GM18870 (cell line): Measurements from ENCODE around the gene KDM3A.

Source experiments
- ATAC-seq: cut with Tn5 transposase; IDR thresholded peaks from one replicate; pipeline ENCODE4 v1.9.1; 2021; ENCODE audit warnings: moderate library complexity; ENCODE audit not compliant: unreplicated experiment

KDM3A gene, protein sequence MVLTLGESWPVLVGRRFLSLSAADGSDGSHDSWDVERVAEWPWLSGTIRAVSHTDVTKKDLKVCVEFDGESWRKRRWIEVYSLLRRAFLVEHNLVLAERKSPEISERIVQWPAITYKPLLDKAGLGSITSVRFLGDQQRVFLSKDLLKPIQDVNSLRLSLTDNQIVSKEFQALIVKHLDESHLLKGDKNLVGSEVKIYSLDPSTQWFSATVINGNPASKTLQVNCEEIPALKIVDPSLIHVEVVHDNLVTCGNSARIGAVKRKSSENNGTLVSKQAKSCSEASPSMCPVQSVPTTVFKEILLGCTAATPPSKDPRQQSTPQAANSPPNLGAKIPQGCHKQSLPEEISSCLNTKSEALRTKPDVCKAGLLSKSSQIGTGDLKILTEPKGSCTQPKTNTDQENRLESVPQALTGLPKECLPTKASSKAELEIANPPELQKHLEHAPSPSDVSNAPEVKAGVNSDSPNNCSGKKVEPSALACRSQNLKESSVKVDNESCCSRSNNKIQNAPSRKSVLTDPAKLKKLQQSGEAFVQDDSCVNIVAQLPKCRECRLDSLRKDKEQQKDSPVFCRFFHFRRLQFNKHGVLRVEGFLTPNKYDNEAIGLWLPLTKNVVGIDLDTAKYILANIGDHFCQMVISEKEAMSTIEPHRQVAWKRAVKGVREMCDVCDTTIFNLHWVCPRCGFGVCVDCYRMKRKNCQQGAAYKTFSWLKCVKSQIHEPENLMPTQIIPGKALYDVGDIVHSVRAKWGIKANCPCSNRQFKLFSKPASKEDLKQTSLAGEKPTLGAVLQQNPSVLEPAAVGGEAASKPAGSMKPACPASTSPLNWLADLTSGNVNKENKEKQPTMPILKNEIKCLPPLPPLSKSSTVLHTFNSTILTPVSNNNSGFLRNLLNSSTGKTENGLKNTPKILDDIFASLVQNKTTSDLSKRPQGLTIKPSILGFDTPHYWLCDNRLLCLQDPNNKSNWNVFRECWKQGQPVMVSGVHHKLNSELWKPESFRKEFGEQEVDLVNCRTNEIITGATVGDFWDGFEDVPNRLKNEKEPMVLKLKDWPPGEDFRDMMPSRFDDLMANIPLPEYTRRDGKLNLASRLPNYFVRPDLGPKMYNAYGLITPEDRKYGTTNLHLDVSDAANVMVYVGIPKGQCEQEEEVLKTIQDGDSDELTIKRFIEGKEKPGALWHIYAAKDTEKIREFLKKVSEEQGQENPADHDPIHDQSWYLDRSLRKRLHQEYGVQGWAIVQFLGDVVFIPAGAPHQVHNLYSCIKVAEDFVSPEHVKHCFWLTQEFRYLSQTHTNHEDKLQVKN (N-terminal part only)

DNA sequence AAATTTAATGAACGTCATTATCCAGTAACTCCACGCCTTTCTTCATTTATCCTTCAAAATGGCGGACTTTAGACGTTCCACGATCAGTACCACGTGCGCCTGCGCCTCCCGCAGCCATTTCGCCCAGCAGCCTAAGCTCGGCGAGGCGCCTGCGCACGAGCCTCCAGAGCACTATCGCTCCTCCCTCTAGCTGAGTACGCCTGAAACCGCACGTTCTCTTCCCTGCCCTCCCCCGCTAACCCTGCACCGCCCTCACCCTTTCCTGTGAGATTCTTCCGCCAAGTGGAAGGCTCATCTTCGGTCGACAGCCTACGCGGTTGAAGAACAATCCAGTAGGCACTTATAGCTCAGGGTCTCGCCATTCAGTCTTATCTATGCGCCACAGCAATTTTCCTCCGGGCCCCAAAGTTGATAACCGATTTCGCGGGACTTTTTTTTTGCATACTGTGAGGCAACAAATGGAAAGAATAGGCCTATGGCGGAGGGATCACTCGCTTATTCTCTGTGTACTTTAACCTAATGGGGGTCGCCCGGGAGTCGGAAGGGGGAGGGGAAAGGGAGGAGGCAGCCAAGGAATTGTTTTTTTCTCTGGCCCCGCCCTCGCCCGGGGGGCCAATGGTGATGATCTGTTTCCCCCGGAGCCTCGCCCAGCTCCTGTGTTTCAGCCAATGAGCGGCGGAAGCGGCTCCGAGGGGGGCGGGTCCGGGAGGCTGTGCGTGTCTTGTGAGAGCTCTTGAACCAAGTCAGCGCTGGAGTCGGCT is at the start of gene KDM3A:
TSS of gene KDM3A (plus strand) at position 741 of the 761 bp plus-strand sequence. CDS start 677 bp downstream, outside the sequence.
- ATAC-seq: peak; percentile 62

DNA sequence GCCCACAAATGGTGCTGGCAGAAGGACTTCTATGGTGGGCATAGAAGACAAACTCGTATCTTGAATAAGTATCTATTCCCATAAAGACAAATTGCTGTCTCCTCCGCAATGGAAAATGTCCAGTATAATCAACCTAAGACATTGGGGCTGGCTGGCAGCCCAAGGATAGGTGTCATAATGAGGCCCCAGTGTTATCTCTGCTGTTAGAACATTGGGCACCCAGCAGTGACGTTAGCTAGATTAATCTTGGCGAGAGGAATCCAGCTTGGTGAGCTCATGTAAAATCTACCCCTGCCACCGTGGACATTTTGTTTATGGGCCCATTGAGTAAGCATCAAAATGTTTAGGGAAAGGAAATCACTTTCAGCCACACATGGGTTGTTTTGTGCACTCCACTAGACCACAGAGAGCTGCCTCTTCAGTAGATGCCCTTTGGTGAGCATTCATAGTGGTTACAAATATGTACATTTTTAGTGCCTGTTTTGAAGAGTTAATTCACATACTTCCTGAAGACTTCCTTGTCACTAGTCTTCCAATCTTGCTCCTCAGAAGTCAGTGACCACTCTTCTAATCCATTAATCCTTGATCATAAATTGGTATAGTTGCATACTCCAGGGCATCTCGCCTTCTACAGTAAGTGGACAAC is 48.2 kb upstream of the KDM3A start:
- ATAC-seq: no peak

DNA sequence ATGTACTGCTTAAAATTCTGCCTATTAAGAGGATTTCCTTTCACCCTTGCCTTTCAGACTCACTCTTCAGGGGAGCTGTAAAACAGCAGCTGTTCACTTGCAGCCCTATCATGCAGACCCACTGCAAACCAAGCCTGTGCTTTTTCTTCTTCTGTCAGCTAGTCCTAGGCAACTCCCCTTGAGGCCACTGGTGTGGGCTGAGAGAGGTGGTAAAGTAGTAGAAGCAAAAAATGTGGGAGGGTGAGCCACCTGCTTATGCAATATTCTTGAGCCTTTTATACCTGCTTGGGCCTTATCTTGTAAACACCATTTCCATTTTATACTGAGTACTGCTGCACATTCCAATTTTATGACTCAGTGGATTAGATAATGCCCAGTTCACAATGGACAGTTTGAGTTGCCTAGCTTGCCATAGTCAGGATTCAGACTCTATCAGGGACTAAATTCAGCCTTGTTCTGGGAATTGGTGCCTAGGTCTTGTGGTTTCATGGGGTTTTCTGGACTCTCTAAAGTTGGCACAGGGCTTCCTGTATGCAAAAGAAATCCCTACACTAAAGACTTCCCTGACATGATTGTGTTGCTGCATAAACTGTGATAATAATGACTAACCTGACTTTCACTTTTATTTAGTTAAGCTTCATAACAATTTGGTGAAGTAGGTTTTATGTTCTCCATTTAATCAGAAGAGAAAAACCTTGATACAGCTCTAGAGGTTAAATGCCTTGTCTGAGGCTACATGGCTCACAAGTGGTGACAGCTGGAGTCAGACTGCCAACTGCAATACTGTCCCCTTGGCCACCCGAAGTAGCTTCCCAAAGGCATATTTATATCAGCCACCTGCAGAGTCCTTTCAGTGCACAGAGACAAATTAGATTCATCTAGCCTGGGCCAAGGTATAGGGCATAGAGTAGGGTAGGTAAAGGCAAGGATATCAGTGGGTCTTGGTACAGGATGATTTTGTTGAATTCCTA is 47.4 kb upstream of the KDM3A start:
- no peak for ATAC-seq

DNA sequence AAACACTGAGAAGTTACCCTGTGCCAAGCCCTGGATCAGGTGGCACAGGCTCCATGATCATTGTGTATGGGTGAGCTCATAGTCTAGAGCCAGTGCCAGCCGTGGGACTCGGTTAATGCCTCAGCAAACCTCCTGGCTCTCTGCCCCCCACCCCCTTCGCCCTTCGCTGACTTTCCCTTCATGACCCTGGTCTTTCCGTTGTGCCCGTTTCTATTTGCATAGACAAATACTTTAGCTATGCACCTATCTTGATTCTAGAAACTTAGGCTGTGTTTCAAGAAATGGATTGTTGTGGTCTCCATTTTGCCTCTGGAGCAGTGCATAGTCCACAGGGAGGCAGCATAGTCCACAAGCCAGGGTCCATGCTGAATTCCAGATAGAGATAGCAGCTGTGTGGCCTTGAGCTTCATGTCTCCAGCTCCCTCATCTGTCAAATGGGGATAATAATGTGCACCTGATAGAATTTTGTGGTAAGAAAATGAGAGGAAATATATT is 44.8 kb upstream of the KDM3A start:
- no peak for ATAC-seq

DNA sequence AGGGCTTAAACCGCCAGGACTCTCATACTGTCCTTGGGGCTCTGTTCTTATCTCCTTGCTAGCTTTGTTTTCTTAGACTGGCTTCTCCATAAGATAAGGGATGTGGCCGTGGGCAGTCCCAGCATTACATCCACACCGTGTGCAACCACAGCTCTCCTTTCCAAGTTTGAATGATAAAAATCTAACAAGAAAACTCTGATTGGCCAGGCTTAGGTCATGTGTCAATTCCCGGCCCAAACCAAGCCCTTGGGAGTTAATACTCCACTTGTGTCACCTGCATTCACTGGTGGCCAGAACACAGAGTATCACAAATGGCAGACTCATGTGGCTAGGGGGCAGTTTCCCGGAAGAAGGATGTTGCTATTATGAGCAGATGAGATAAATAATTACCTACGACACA is 43.2 kb upstream of the KDM3A start:
- ATAC-seq: peak; percentile 46

DNA sequence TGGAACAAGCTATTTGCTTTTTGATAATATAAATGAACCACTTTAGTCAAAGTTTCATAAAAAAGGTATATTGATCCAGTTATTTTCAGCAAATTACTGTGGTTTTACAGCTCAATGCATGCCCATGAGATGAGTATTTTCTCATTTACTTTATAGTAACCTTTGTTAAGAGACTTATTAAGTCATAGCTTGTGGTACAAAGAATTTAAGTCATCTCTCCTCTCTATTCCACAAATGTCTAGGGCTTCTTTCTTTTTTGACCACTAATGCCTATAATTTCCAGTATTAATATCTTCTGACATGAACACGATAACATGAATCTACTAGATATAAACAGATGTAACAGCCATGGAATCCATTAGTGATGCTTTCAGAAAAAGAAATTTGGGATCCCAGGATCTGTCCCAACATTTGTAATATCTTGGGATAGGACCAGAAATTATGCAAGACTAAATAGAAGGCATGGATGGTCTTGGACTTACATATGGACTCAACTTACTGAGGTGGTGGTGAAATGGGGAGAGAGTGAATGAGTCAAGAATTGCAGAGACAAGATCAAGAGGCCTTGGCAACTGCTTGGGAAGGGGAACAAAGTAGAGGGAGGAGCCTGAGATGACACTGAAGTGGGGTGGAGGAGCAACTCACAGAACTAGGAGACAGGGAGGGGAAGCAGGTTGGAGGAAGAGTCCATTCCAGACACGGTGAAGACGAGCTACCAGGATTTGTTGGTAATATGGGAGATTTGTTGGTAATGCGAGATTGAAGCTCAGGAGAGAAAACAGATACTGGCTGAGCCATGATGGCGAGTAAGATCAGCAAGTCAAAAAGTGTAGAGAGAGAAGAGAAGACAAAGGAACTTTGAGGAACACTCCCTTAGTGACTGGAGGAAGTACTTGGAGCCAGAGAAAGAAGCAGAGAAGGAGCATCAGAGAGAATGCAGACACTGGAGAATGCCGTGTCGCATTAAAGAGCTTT is 42.4 kb upstream of the KDM3A start:
- ATAC-seq: peak; percentile 64

DNA sequence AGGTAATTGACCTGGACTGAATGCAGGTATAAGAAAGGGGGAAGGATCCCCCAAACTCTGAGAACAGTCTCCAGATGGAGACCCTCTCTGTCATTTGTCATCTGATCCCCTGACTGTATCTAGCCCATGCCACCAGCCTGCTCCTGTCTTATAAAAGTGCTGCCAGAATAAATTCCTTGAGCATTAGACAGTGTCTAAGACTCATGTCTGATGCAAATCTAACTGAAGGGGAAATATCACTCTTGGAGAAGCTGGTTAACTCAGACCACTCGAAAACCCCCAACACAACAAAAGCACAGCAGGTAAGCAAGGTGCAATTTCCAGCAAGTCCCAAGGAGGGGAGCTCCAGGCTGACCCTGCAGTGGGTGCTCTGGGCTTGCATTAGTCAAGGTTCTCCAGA is 40.9 kb upstream of the KDM3A start:
- no peak for ATAC-seq

DNA sequence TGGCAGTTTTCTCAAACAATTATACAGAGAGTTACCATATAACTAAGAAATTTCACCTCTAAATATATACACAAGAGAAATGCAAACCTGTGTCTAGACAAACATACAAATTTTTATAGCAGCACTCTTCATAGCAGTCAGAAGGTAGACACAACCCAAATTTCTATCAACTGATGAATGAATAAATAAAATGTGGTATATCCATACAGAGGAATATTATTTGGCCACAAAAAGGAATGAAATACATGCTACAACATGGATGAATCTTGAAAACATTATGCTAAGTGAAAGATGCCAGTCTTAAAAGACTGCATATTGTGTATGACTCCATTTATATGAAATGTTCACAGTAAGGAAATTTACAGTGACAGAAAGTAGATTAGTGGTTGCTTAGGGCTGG is 30.6 kb upstream of the KDM3A start:
- no peak for ATAC-seq

DNA sequence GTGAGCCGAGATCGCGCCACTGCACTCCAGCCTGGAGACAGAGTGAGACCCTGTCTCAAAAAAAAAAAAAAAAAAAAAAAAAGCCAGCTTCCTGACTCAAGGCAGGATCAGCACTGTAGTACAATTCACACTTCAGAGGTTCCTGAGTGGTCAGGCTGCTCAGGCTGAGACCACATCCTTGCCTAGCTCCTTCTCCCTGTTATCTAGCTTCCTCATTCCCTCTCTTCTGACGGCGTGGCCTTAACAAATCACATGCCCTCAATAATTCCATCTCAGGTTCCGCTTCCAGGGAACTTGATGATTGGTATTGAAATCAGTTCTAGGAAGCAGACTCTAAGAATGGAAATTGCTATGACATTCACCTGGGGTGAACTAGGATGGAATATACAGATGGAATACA is 29.8 kb upstream of the KDM3A start:
- no peak for ATAC-seq

DNA sequence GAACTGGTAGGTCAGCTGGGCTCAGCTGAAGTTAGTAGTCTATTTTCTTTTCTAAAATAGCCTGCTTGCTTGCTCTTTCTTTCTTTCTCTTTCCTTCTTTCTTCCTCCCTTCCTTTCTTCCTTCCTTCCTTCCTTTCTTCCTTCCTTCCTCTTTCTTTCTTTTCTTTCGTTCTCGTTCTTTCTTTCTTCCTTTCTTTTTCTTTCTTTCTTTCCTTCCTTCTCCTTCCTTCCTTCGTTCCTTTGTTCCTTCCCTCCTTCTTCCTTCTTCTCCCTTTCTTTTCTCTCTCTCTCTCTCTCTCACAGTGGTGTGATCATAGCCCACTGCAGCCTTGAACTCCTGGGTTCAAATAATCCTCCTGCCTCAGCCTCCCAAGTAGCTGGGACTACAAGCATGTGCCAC is 29.2 kb upstream of the KDM3A start:
- no peak for ATAC-seq

DNA sequence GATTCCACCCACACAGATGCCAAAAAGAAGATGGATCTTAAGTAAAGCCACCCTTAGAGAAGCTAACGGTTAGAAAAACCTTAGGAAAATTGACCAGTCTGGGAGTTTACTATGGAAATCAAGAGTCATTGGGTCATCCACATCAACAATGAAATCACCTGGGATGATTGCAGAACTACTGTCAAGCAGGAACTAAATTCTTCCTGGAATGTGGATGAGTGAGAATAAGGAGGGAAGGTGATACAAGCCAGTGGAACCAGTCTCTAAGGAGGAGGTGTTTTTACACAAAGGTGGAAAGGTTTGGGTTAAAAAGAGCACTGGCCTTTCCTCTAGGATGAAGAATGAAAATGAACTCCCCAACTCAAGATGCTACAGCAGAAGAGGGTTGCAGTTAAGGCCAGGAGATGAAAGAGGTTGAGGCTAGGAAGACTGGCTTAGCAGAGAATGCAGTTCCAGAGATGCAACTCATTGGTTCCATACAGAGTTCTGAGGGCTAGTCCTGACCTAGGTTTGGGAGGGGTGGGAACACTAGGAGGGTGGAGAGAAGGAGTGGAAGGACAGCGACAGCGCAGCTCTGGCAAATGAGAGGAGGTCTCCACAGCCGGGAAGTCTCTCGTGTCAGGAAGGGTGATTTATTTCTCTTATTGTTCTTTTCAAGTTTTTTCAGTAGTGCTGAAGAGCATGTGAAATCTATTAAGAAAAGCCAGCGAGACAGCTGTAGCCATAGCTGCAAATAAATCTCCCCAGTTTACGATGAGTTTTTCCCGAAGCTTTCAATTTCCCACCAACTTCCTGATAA is 27.7 kb upstream of the KDM3A start:
- ATAC-seq: no peak

DNA sequence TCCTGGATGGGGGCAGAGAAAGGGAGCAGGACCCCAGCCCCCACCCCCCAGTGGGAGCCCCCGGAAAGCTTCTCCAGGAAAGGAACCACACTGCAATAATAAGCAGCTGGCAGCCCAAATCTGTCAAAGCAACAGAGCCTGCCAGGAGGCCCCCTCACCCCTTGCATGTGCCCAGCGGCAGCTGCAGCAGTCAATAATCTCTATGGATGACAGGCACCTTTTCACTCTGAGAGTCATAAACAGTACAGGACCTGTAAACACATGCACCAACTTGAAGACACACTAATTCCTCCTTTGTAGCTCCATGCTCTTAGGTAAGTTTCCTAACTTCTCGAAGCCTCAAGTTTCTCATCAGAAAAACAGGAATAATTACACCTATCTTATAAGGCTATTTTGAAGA is 26.2 kb upstream of the KDM3A start:
- ATAC-seq: no peak

DNA sequence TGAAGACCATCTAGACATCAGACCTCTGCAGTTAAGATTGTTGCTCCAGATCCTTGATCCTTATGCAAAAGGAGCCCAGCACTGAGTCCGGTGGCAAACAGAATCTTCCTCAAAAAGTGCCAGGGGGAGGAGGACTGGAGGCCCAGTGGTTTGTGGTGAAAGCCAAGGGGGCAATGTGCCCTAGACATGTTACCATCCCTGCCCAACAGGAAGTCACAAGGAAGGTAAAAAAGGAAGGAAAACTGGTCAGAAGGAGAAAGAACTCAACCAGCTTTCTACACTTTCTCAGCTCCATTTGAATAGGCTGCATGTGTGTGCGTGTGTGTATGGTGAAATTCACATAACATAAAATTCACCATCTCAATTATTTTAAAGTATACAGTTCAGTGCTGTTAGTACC is 25.0 kb upstream of the KDM3A start:
- ATAC-seq: no peak

DNA sequence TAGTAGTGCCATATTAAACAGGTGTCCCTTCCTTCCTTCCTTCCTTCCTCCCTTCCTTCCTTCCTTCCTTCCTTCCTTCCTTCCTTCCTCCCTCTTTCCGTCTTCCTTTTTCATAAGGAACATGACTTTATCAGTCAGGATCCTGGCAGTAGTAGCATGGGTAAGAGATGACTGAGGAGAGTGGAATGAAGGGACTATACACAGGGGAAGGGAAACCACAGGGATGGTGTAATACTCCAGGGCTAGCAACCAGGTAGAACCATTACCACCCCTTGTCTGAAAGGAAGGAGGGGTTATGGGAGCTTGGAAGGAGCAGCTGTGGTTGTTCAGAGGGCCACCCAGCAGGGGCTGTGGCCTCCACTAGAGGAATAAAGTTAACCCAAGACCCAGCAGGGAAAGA is 23.2 kb upstream of the KDM3A start:
- no peak for ATAC-seq

DNA sequence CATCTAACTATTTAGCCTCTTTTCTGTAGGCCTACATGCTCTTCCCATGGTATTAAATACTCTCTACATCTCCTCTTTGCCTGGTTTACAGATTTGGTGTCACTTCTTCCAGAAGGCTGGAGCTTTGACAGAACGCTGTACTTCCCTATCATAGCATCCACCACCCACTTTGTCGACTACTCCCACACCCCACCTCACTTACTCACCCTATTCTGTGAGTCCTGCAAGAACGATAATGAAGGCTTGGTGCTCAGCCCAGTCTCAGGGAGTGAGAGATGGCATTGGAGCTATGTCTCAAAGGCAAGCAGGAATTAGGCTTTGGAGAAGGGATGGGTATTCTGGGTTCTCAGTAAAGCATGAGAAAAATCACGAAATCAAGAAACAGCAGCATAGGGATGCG is 20.3 kb upstream of the KDM3A start:
- ATAC-seq: no peak

DNA sequence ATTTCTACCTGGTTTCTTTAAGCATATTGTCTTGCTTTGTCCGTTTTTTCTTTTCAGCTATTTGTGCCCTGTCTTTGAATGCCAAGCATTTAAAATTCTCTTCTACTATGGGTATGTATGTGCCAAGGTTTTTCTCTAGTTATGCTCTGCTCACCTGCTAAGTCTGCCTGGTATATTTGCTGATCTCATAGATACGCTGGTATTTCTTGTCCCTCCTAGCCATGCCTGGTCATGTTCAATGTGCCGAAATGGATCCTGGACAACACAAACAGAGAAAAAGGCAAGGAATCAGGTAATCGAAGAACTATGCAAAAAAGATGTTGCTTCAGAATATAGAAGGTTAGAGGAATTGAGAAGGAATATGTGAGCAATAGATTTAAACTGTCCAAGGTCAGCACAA is 14.9 kb upstream of the KDM3A start:
- ATAC-seq: no peak

DNA sequence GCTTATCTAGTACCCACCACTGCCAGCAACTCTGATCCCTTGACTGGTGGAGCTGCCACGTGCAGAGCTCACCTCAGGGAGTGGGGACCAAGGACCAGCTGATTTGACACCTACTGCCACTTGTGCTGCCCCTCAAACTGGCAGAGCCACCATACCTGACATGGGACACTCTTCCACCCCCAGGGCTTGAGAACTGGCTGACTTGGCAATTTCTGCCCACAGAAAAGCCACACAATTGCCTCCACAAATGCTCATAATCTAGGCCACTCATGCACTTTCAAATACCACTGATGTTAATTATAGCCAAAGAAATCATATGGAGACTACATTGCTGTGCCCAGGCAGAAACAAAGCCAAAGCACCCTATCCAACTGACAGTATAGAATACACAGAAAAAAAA is 11.8 kb upstream of the KDM3A start:
- no peak for ATAC-seq
